Lung (tissue), 12 donors: ENCODE measurements around the gene SLC6A12. TPM values are rescaled to one million over a fixed set of nuclear protein-coding genes. Genes with fewer than 3 reads are reported as not detected.
A peak's percentile ranks its signal among the peaks of the same experiment; 100 is the strongest.

Experiments used
- ATAC-seq: fragments of 200-7000 bp; cut with Tn5 transposase; one replicate; pipeline ENCODE4 v1.9.1; 2020; ENCODE audit warnings: moderate number of reproducible peaks; ENCODE audit not compliant: insufficient read depth, low FRiP score
- DNase-seq, 3 donors: peaks; one replicate each; pipeline ENCODE4 v3.0.0-alpha.2; 2013 to 2017
- H3K27ac ChIP-seq, 2 donors: one replicate each; pipeline ENCODE4 v1.5.1; 2013; ENCODE audit warnings: mild to moderate bottlenecking in 2 of 2, moderate library complexity in 2 of 2, control low read depth in 1 of 2, inconsistent platforms in 1 of 2, low read depth in 1 of 2, low read length in 1 of 2
- H3K27me3 ChIP-seq, 3 donors: one replicate each; pipeline ENCODE4 v1.5.1; 2013; ENCODE audit warnings: low read length in 2 of 3; ENCODE audit not compliant: control insufficient read depth in 3 of 3, insufficient read depth in 3 of 3
- H3K36me3 ChIP-seq, 4 donors: one replicate each; pipeline ENCODE4 v1.5.1; 2013; ENCODE audit warnings: low read length in 4 of 4, mild to moderate bottlenecking in 1 of 4, moderate library complexity in 1 of 4; ENCODE audit not compliant: control insufficient read depth in 4 of 4, insufficient read depth in 4 of 4
- H3K4me1 ChIP-seq, 5 donors: one replicate each; pipeline ENCODE4 v1.5.1; 2013; ENCODE audit warnings: low read length in 5 of 5, mild to moderate bottlenecking in 2 of 5, moderate library complexity in 1 of 5; ENCODE audit not compliant: control insufficient read depth in 5 of 5, insufficient read depth in 5 of 5
- H3K4me3 ChIP-seq: one replicate; pipeline ENCODE4 v1.5.1; 2013; ENCODE audit warnings: mild to moderate bottlenecking, control low read depth, moderate library complexity
- H3K9ac ChIP-seq, 2 donors: one replicate each; pipeline ENCODE4 v1.5.1; 2013; ENCODE audit warnings: low read length in 2 of 2, control low read depth in 1 of 2; ENCODE audit not compliant: insufficient read depth in 1 of 2
- H3K9me3 ChIP-seq, 4 donors: one replicate each; pipeline ENCODE4 v1.5.1; 2013; ENCODE audit warnings: low read length in 3 of 4, mild to moderate bottlenecking in 1 of 4, moderate library complexity in 1 of 4; ENCODE audit not compliant: control insufficient read depth in 4 of 4, insufficient read depth in 3 of 4
- CTCF ChIP-seq: IDR thresholded peaks from 2 replicates; pipeline ENCODE4 v1.5.1; 2012; ENCODE audit warnings: mild to moderate bottlenecking; ENCODE audit errors: control extremely low read depth, extremely low read depth
- WGBS, 2 donors: extraction: QIAGEN DNeasy Blood & Tissue Kit; methylation state at CpG; one replicate each; pipeline ENCODE4 v1.1.7; 2013; 5-methylcytosine and 5-hydroxymethylcytosine counted together
- polyA plus RNA-seq, 2 donors: library from polyadenylated mRNA; stranded (reverse); fragments of 200-250 nt; gene quantifications; one replicate each; pipeline ENCODE4 v1.2.1, GENCODE V29; 2013
- total RNA-seq, 2 donors: library from RNA; depleted of rRNA in 1 of 2; stranded (reverse); fragments of >200 nt in 1 of 2; gene quantifications; one replicate each; pipeline ENCODE4 v1.2.1, GENCODE V29; 2014 to 2021
- donor health status: control.
- donor health status: control.
- donor health status: Bipolar disorder and iron deficiency.
- donor health status: healthy.
- donor health status: DM: yes; HTN: yes; CAD: no.

SLC6A12 gene
- total and polyA plus RNA-seq, 4 donors, result 1.7 to 4.5 (median 3.1) TPM

GRCh38 chr12:213527-213932, 427 bp downstream of the SLC6A12 start:
- Histone ChIP-seq H3K27me3 (no peaks in the 10 kb centered on the region), H3K27ac (no peak overlapping the region), H3K4me3 (no peak overlapping the region), H3K9me3 (peaks cover 0 to 2% (median 0%) of the 10 kb centered on the region in 4 donors), H3K9ac (no peak overlapping the region), H3K4me1 (peaks cover 0 to 16% (median 7%) of the 10 kb centered on the region in 5 donors), H3K36me3 (no peaks in the 10 kb centered on the region)
- DNase-seq (no peak), ATAC-seq (no peak)
- WGBS, 2 donors, result 45 to 54% methylated on average over 12 of the region's 12 CpGs
- TF ChIP-seq CTCF, result no peak

GRCh38 chr12:212715-213526, 1.0 kb downstream of the SLC6A12 start:
- no peak for TF ChIP-seq CTCF
- ATAC-seq (no peak), DNase-seq (peak; percentile 67 to 82 (median 70))
- H3K4me1 ChIP-seq, result peaks cover 0 to 16% (median 7%) of the 10 kb centered on the region in 5 donors
- H3K9ac ChIP-seq, result no peak overlapping the region
- no peak overlapping the region for H3K4me3 ChIP-seq
- no peaks in the 10 kb centered on the region for H3K27me3 ChIP-seq
- H3K9me3 ChIP-seq, result peaks cover 0 to 2% (median 0%) of the 10 kb centered on the region in 4 donors
- 36 to 49% methylated on average over 21 to 22 of the region's 22 CpGs for WGBS, 2 donors
- H3K27ac ChIP-seq, result peak overlapping the region in 1 of 2 donors; percentile 54
- no peaks in the 10 kb centered on the region for H3K36me3 ChIP-seq

- Histone ChIP-seq H3K36me3 (no peaks in the 10 kb centered on the region), H3K4me3 (no peak overlapping the region)
These were observed 1.6 kb downstream of the SLC6A12 start for GRCh38 chr12:212415-212714.

More at GRCh38 chr12:212415-212714, 1.6 kb downstream of the SLC6A12 start:
- TF ChIP-seq CTCF, result no peak
- H3K4me1 ChIP-seq, result peaks cover 0 to 16% (median 7%) of the 10 kb centered on the region in 5 donors
- H3K27me3 ChIP-seq, result no peaks in the 10 kb centered on the region
- H3K9me3 ChIP-seq, result peaks cover 0 to 2% (median 0%) of the 10 kb centered on the region in 4 donors
- WGBS, 2 donors, result 24 to 62% methylated on average over 8 of the region's 8 CpGs
- H3K27ac ChIP-seq, result peak overlapping the region in 1 of 2 donors; percentile 54
- ATAC-seq, result no peak
- H3K9ac ChIP-seq, result no peak overlapping the region
- DNase-seq, result no peak
